ENCODE results near the gene CNTLN.
"Not testable (repeated sequence)": the region's sequence is repeated elsewhere in the genome, so short reads cannot be mapped to it uniquely, and the experiment has no call there.

CNTLN gene

GRCh38 chr9:17322882-17323864, 188.3 kb downstream of the CNTLN start:
- DNase-seq: no peak

DNA sequence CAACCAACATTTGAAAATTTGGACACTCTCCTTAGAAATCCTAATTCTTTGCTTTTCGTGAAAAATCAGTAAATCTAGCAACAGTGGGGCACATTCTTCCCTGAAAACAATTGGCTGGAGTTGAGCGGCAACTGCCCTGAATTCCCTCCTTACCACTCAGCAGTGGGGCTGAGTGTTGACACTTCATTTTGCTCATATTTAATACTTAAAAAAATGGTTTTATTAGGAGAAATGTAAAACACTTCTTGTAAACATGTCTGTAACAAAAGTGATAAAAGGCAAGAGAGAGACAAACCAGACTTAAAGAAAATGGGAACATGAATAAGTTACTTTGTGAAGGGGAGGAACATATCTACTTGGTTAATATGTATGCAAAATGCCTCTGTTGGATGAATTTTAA, 193.5 kb downstream of the CNTLN start:
- DNase-seq: no peak

DNA sequence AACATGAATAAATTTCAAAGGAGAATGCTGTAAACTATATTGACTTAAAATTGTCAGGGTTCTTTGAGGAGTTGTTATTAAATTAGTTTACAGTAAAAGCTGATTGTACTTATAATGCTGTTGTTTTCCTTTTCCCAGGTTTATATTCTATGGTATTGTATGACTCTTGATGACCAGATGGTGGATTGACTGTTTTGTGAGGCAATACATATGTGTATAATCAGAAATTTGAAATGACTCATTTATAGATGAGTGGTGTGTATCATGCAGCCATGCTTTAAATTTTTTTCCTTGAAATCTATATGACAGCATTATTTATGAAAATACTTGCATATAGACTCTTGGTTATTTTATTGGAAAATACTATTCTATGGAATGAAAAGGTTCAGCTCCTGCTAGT, 195.3 kb downstream of the CNTLN start:
- no peak for DNase-seq

GRCh38 chr9:17332115-17332514, 197.3 kb downstream of the CNTLN start:
- no peak for DNase-seq

- DNase-seq: no peak
These were observed 204.3 kb downstream of the CNTLN start for GRCh38 chr9:17339156-17339555.

GRCh38 chr9:17342696-17343095, 207.9 kb downstream of the CNTLN start:
- no peak for DNase-seq

- DNase-seq: no peak
These were observed 215.0 kb downstream of the CNTLN start for GRCh38 chr9:17349831-17350230.

DNA sequence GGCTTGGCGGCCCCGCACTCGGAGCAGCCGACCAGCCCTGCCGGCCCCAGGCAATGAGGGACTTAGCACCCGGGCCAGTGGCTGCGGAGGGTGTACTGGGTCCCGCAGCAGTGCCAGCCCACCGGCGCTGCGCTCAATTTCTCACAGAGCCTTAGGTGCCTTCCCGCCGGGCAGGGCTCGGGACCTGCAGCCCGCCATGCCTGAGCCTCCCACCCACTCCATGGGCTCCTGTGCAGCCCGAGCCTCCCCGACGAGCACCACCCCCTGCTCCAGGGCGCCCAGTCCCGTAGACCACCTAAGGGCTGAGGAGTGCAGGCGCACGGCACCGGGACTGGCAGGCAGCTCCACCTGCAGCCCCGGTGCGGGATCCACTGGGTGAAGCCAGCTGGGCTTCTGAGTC, 219.2 kb downstream of the CNTLN start:
- DNase-seq: not testable (repeated sequence)

DNA sequence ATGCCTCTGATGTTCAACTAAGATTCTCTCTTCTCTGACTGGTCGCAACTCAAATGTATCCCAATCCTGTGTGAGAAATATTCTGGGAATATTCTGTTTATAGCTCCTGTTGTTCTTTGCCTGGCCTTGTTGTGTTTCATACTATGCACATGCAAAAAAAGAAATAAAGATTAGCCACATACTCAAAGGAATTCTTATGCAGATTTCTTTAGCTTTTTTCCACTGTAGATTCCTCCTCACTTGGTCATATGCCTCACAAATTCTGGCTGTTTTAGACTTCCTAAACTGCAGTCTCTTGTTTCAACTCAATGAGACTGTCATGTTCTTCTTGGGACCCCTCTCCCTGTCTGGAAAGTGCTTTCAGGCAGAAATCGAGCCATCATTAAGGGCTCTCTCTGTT, 226.5 kb downstream of the CNTLN start:
- DNase-seq: no peak

- DNase-seq: no peak
These were observed 232.2 kb downstream of the CNTLN start for GRCh38 chr9:17367035-17367434.

DNA sequence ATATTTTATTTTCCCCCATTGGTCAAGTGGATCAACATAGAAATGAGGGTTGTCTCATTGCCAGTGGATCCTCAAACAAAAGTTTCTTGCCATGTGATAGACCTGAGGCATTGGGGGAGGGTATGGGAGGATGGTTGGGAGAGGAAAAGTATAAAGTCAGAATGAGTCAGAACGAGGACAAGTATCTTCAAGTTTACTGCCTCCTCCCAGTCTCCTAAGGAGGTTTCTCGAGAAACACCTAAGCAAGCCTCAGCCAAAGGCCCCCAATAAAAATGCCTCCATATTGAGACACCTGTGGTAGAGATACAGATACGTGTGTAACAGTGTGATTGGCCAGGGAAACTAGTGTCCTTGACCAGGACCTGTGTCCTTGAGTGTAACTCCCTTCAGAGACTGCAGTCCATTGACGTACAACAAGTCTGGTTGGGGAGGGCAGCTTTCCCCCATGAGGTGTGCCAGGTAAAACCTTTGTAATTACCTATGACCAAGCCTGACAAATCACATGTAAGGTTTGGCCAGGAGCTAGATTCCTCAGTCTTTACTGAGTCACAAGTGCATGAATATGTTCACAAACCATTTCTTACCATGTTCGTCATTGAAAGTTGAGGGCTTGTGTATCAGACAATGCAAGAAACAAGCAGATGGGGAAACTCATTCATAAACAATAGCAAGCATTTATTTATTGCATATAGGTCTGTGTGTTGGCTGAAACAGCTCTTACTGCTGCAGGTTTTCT, 245.5 kb downstream of the CNTLN start:
- DNase-seq: no peak

GRCh38 chr9:17387565-17387964, 252.7 kb downstream of the CNTLN start:
- DNase-seq: no peak

GRCh38 chr9:17389026-17389425, 254.2 kb downstream of the CNTLN start:
- DNase-seq: no peak

DNA sequence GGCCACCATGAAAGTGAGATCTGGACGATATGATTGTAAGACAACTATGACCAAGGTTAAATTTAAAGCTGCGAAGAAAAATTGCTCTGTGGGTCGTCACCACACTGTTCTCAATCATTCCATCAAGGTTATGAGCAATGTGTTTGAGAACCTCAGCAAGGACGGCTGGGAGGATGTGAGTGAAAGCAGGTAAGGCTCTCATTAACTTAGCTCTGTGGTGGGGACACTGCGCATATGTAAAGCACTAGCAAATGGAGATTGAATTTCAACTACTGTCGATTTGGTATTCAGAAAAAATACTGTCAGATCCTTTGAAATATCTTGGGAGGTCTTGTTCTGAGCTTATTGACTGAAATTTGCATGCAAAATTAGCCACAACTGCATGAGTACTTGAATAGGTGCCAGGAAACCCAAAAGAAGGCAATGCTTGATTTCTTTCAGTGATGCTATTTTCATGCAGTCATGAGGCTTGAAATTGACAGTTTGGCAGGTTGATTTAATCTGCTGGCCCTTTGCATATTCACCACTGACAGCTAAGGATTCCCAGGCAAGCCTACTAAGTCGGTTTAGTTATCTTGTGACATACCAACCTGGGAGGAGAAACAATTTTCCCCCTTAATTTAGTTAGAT, 260.2 kb downstream of the CNTLN start:
- no peak for DNase-seq

DNA sequence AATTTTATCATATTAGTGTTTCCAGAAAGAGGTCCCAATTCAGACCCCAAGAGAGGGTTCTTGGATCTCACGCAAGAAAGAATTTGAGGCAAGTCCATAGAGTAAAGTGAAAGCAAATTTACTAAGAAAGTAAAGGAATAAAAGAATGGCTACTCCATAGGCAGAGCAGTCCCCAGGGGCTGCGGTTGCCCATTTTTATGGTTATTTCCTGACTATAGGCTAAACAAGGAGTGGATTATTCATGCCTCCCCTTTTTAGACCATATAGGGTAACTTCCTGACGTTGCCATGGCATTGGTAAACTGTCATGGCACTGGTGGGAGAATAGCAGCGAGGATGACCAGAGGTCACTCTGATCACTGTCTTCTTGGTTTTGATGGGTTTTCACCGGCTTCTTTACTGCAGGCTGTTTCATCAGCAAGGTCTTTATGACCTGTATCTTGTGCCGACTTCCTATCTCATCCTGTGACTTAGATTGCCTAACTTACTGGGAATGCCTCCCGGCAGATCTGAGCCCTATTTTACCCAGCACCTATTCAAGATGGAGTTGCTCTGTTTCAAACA, 262.4 kb downstream of the CNTLN start:
- DNase-seq: not testable (repeated sequence)

- DNase-seq: no peak
These were observed 263.5 kb downstream of the CNTLN start for GRCh38 chr9:17398350-17398749.

DNA sequence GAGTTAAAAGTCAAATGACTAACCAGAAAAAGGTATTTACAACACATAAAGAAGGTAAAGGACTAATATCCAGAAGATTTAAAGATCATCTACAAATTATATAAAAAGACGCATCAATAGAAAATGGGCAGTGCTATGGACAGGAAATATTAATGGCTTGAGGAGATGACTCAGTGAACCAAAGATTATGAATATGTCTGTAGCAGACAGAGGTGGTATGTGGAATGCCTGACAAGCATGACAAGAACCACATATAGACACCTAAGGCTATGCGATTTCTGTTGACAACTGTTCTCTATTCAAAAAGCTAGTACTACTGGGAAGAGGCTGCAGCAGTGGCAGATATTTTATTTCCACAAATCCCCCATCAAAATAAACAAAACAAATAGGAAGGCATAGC, 267.0 kb downstream of the CNTLN start:
- no peak for DNase-seq

DNA sequence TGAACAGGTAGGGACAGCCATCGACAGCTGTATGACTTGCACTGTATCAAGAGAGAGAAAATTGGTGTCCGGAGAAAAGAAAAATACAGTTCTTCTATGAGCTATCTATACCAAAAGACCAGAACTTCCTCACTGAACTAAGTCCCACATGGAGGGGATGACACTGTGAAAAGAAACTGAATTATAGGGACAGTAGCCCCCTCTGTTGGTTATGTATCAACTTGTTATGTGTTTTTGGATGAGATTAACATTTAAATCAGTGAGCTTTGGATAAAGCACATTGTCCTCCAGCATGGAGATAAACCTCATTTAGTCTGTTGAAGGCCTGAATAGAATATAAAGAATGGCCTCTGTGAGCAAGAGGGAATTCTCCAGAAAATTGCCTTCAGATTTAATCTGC, 267.5 kb downstream of the CNTLN start:
- DNase-seq: peak; percentile 11

DNA sequence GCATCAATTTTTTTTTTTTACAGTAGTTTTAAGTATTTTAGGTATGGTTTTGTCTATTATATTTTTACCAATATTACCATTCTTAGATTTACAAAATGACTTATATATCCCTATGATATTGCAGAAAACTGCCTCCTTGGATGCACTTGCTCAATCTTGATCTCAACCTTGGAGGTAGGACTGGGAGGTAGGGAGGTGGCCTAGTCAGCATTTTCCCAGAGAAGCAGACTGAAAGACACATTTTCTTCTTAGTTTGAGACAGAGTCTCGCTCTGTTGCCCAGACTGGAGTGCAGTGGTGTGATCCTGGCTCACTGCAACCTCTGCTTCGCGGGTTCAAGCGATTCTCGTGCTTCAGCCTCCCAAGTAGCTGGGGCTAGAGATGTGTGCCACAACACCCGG, 268.7 kb downstream of the CNTLN start:
- DNase-seq: no peak

DNA sequence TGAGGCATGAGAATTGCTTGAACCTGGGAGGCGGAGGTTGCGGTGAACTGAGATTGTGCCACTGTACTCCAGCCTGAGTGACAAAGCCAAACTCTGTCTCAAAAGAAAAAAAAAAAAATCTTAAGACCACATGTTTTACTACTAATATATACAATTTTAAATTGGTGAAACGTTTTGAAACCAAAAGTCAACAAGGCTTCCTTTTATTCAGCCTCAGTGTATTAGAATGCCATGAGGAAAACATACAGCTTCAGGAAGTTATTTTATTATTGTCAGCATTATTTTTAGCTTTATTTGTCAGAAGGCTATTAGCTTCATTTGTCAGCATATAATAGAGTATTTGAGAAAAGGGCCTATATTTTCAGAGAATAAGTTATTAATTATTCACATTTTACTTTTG, 280.1 kb downstream of the CNTLN start:
- DNase-seq: peak; percentile 53

DNA sequence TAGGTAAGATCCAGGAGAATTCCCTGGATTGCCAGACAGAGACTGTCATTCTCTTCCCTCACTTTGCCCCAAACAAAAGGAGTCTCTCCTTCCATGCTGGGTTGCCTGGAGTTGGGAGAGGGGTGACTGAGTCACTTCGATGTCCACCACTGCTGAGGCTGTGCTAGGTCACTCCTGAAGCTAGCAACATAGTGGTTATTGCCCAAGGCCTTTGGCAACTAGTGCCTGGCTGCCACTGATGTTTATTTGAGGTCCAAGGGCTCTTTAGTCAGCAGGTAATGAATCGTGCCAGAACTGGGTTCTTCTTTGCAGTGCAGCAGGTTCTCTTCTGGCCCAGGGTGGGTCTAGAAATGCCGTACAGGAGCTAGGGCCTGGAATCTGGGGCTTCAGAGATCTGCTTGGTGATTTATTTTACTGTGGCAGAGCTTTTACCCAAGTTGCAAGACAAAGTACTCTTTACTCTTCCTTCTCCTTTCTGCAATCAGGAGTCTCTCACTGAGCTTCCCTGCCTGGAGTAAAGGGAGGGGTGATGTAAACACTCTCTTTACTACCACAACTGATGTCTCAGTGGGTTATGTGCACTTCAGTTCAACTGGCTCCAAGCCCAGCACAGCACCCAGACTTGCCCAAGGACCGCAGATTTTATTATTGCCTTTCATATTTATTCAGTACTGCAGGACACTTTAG, 288.3 kb downstream of the CNTLN start:
- DNase-seq: no peak

- no peak for DNase-seq
These were observed 288.8 kb downstream of the CNTLN start for GRCh38 chr9:17423681-17424011.

DNA sequence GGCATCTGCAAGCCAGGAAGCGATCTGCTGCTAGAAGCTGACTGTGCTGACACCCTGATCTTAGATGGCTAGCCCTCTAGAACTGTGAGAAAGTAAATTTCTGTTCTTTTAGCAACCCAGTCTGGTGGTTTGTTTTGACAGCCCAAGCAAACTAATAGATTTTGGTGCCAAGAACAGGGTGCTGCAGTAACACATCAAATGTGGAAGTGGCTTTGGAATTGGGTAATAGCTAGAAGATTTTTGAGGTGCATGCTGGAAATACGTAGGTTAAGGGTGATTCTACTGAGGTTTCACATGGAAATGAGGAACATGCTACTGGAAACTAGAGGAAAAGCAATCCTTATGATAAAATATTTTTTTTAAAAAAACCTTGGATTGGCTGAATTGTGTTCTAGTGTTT, 290.5 kb downstream of the CNTLN start:
- peak; percentile 19 for DNase-seq

Data from suppressor macrophage treated with lipopolysaccharide for 4 hours (primary cell).